Lower leg skin (tissue), 3 donors: ENCODE measurements around the gene WASF1.

Source experiments
- POLR2A ChIP-seq, 2 donors: fragments of 450-650 bp; IDR thresholded peaks; one replicate each; pipeline ENCODE4 v1.6.1; 2016 to 2017; ENCODE audit warnings: antibody characterized with exemption in 2 of 2, mild to moderate bottlenecking in 1 of 2, moderate library complexity in 1 of 2
- TF ChIP-seq, protein P1 (sequence below), 3 donors: fragments of 450-650 bp; IDR thresholded peaks; one replicate each; pipeline ENCODE4 v1.5.1; 2016; ENCODE audit warnings: antibody characterized with exemption in 3 of 3, mild to moderate bottlenecking in 3 of 3, moderate library complexity in 2 of 3

DNA sequence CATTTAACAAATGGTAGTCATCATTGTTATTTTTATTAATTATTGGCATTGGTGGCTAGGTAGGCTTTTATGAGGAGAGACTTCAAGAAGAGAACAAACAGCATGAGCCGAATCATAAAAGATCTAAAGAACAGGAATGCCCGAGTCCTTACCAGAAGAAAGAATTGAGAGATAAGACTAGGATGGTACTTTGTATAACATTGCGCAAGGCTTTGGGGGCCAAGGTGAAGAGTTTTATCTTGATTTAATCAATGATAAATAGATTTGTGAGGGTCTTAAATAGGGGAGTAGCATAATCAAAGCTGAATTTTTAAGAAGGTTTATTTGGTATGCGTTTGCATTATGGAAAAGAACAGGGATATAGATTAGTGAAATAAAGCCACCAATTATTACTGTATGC, 16.2 kb upstream of the WASF1 start:
- TF ChIP-seq, protein P1, sequence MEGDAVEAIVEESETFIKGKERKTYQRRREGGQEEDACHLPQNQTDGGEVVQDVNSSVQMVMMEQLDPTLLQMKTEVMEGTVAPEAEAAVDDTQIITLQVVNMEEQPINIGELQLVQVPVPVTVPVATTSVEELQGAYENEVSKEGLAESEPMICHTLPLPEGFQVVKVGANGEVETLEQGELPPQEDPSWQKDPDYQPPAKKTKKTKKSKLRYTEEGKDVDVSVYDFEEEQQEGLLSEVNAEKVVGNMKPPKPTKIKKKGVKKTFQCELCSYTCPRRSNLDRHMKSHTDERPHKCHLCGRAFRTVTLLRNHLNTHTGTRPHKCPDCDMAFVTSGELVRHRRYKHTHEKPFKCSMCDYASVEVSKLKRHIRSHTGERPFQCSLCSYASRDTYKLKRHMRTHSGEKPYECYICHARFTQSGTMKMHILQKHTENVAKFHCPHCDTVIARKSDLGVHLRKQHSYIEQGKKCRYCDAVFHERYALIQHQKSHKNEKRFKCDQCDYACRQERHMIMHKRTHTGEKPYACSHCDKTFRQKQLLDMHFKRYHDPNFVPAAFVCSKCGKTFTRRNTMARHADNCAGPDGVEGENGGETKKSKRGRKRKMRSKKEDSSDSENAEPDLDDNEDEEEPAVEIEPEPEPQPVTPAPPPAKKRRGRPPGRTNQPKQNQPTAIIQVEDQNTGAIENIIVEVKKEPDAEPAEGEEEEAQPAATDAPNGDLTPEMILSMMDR (IDR thresholded peaks at IDR 0.05) = no peak
- no peak for TF ChIP-seq POLR2A (IDR thresholded peaks at IDR 0.05)
